Fibroblast of lung (primary cell): Measurements from ENCODE around the gene ZBTB45. TPM values are rescaled to one million over a fixed set of nuclear protein-coding genes. Genes with fewer than 3 reads are reported as not detected.

Source experiments
- DNase-seq, 2 donors: peaks; one replicate each; pipeline versions ENCODE4 v3.0.0 to v3.0.0-alpha.2; 2010; ENCODE audit warnings: low read depth in 2 of 2
- H2AFZ ChIP-seq: 2 replicates; pipeline ENCODE4 v1.5.1; 2012; ENCODE audit warnings: low read length, control low read depth, inconsistent platforms
- H3K27ac ChIP-seq: 2 replicates; pipeline ENCODE4 v1.5.1; 2011; ENCODE audit warnings: low read length, control low read depth; ENCODE audit not compliant: insufficient read depth
- H3K27me3 ChIP-seq: 2 replicates; pipeline ENCODE4 v1.5.1; 2011; ENCODE audit warnings: mild to moderate bottlenecking, low read length; ENCODE audit not compliant: control insufficient read depth, insufficient read depth
- H3K36me3 ChIP-seq: 2 replicates; pipeline ENCODE4 v1.5.1; 2011; ENCODE audit warnings: low read length; ENCODE audit not compliant: control insufficient read depth, insufficient read depth
- H3K4me1 ChIP-seq: 2 replicates; pipeline ENCODE4 v1.5.1; 2011; ENCODE audit warnings: low read length; ENCODE audit not compliant: control insufficient read depth, insufficient read depth; ENCODE audit errors: extremely low read depth
- H3K4me2 ChIP-seq: 2 replicates; pipeline ENCODE4 v1.5.1; 2011; ENCODE audit warnings: low read length, control low read depth; ENCODE audit not compliant: insufficient read depth; ENCODE audit errors: extremely low read depth
- H3K4me3 ChIP-seq, 4 experiments: fragments of 200-600 bp in 1 of 4; sonication (generic) in 1 of 4; replicated peaks in 1 of 4; 2 replicates each; pipeline ENCODE4 v1.5.1; 2011 to 2016; ENCODE audit warnings: low read length in 4 of 4, low read depth in 3 of 4, mild to moderate bottlenecking in 3 of 4, control low read depth in 2 of 4, inconsistent platforms in 1 of 4, mixed read lengths in 1 of 4; ENCODE audit not compliant: insufficient read depth in 1 of 4; ENCODE audit errors: control extremely low read depth in 1 of 4
- H3K79me2 ChIP-seq: 2 replicates; pipeline ENCODE4 v1.5.1; 2012; ENCODE audit warnings: mild to moderate bottlenecking, low read length, inconsistent platforms; ENCODE audit not compliant: control insufficient read depth, insufficient read depth
- H3K9ac ChIP-seq: 2 replicates; pipeline ENCODE4 v1.5.1; 2011; ENCODE audit warnings: mild to moderate bottlenecking, low read length, control low read depth; ENCODE audit not compliant: insufficient read depth
- H3K9me3 ChIP-seq: 2 replicates; pipeline ENCODE4 v1.5.1; 2012; ENCODE audit warnings: low read depth, low read length; ENCODE audit not compliant: control insufficient read depth, insufficient read depth
- H4K20me1 ChIP-seq: 2 replicates; pipeline ENCODE4 v1.5.1; 2011; ENCODE audit warnings: low read length; ENCODE audit not compliant: control insufficient read depth, insufficient read depth; ENCODE audit errors: extremely low read depth
- EZH2 ChIP-seq: IDR thresholded peaks from 2 replicates; pipeline ENCODE4 v1.5.1; 2012; ENCODE audit warnings: low read length, control low read depth, mild to moderate bottlenecking; ENCODE audit errors: missing control alignments
- polyA plus RNA-seq, 2 donors: library from polyadenylated mRNA; depleted of rRNA in 1 of 2; stranded (reverse) in 1 of 2; unstranded in 1 of 2; fragments of >200 nt; gene quantifications; 2 replicates each; pipeline ENCODE4 v1.2.1, GENCODE V29; 2011 to 2012; ENCODE audit warnings: missing spikeins in 1 of 2
- total RNA-seq: library from RNA; depleted of rRNA; stranded (reverse); fragments of >200 nt; gene quantifications from 2 replicates; pipeline ENCODE4 v1.2.1, GENCODE V29; 2014
- TF ChIP-seq, protein P1 (sequence below), 2 donors: IDR thresholded peaks in 1 of 2; conservative IDR thresholded peaks in 1 of 2; 1 replicate in 1 of 2; 2 replicates in 1 of 2; pipeline ENCODE4 v1.5.1; 2011 to 2012; ENCODE audit warnings: low read length in 2 of 2, control low read depth in 1 of 2, inconsistent platforms in 1 of 2, low read depth in 1 of 2, mild to moderate bottlenecking in 1 of 2

ZBTB45 gene
- total and polyA plus RNA-seq, 2 donors (not counting 1 experiment from before 2014, with no cell fraction given), result 3.1 to 5.9 TPM

DNA sequence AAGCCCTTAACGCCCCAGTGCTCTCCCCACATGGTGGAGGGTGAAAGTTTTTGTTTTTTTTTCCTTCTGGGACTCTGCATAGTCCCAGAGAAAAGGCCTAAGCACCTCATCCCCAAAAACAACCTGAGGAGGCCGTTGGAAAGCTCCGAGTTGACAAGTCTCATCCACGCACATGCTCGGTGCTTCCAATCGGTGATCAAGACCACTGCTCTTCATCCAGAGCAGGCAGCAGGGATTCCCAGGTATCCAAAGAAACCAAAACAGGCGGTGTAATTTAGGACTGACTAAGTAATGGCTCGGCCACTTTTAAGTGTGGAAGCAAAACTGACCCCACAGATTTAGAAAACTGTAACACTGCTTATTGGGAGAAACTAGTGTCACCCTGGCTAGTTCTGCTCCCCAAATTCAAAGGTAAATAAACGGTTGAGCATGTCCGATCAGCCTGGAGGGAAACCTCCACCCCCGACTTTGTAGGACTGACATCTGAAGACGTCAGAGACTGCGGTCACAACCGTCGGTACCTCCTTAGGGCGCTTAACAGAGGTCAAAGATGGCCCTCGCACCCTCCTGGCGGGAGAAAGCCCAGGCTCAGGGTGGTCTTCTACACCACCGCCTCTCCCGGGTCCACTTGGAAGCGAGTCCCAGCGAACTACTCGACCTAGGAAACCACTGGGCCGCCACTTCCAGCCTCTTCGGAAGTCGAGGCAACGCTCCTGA is 44.5 kb downstream of the ZBTB45 start:
- Histone ChIP-seq H3K36me3 (peaks cover 12% of the 10 kb centered on the region), H3K4me3 (peak overlapping the region; percentile 59 to 75 (median 68)), H2AFZ (peak overlapping the region; percentile 58), H3K9ac (peak overlapping the region; percentile 88), H3K27ac (peak overlapping the region; percentile 98), H3K27me3 (no peaks in the 10 kb centered on the region), H3K4me2 (peak overlapping the region; percentile 61), H3K4me1 (peaks cover 18% of the 10 kb centered on the region), H3K9me3 (no peaks in the 10 kb centered on the region), H3K79me2 (no peaks in the 10 kb centered on the region), H4K20me1 (no peaks in the 10 kb centered on the region)
- no peak for DNase-seq
- TF ChIP-seq, protein P1, sequence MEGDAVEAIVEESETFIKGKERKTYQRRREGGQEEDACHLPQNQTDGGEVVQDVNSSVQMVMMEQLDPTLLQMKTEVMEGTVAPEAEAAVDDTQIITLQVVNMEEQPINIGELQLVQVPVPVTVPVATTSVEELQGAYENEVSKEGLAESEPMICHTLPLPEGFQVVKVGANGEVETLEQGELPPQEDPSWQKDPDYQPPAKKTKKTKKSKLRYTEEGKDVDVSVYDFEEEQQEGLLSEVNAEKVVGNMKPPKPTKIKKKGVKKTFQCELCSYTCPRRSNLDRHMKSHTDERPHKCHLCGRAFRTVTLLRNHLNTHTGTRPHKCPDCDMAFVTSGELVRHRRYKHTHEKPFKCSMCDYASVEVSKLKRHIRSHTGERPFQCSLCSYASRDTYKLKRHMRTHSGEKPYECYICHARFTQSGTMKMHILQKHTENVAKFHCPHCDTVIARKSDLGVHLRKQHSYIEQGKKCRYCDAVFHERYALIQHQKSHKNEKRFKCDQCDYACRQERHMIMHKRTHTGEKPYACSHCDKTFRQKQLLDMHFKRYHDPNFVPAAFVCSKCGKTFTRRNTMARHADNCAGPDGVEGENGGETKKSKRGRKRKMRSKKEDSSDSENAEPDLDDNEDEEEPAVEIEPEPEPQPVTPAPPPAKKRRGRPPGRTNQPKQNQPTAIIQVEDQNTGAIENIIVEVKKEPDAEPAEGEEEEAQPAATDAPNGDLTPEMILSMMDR (conservative IDR thresholded peaks at IDR 0.05 in 1 of 2, IDR thresholded peaks at IDR 0.05 in 1 of 2; ENCODE audit: low read depth in 1 of 2, low read length in 2 of 2), result no peak
- TF ChIP-seq EZH2, result no peak

DNA sequence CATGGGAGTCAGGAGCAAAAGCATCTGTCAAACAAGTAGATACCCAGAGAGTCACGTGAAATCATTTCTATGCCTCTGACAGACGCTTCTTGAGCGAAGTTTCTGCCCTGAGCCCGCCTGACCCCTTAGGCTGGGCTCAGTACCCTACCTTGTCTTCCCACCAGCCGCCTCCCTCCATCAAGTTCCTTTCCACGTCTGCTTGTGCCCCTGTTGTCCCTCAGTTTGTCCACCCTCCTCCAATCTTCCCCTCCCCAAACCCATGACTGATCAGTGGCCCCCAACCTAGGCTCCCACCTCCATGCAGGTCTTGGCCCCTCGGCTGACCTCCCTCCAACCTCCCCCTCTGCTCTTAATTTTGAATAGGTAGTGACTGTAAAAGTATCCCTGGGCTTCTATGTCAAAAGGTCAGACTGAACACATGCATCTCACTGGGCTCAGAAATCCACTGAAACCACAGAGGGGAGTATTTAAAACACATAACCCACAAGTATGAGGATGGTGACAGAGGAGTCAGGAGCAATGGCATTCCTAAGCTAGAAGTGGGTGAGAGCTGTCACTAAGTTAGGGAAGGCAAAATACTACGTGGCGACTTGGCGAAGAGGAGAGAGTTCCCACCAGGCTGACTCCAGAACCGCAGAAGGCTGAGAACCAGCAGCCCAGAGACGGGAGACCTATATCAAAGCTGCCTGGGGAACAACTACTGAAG is 45.2 kb downstream of the ZBTB45 start:
- H3K9me3 ChIP-seq, result no peaks in the 10 kb centered on the region
- H3K4me3 ChIP-seq, result no peak overlapping the region
- H3K4me2 ChIP-seq, result no peak overlapping the region
- no peak overlapping the region for H2AFZ ChIP-seq
- peaks cover 16% of the 10 kb centered on the region for H3K36me3 ChIP-seq
- no peaks in the 10 kb centered on the region for H4K20me1 ChIP-seq
- DNase-seq, result peak; percentile 61 to 90
- no peaks in the 10 kb centered on the region for H3K27me3 ChIP-seq
- H3K4me1 ChIP-seq, result peaks cover 18% of the 10 kb centered on the region
- TF ChIP-seq, protein P1 (conservative IDR thresholded peaks at IDR 0.05 in 1 of 2, IDR thresholded peaks at IDR 0.05 in 1 of 2; ENCODE audit: low read depth in 1 of 2, low read length in 2 of 2), result no peak
- TF ChIP-seq EZH2, result no peak
- H3K9ac ChIP-seq, result no peak overlapping the region
- no peaks in the 10 kb centered on the region for H3K79me2 ChIP-seq
- H3K27ac ChIP-seq, result peak overlapping the region; percentile 98

DNA sequence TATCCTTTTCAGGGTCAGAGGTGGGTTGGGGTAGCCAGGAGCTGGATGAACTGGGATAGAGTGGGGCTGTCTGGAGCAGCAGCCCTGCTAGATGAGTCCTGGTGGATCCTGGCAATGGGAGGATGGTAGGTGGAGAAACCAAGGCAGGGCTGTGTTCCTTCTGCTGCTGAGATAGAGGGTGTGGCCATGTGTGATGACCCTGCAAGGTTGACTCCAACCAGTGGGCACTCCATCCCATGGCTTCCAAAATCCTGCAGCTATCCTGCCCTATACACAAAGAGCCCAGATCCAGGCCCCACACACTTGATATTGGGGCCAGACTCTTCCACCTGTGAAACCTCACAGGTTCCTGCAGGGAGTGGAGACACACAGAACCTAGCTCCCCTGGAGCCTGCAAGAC is 45.8 kb downstream of the ZBTB45 start:
- TF ChIP-seq, protein P1 (conservative IDR thresholded peaks at IDR 0.05 in 1 of 2, IDR thresholded peaks at IDR 0.05 in 1 of 2; ENCODE audit: low read depth in 1 of 2, low read length in 2 of 2), result no peak
- no peak for TF ChIP-seq EZH2
- Histone ChIP-seq H3K36me3 (peaks cover 17% of the 10 kb centered on the region), H4K20me1 (no peaks in the 10 kb centered on the region), H3K4me2 (no peak overlapping the region), H3K9me3 (no peaks in the 10 kb centered on the region), H2AFZ (no peak overlapping the region), H3K27me3 (no peaks in the 10 kb centered on the region), H3K4me3 (no peak overlapping the region), H3K4me1 (peaks cover 18% of the 10 kb centered on the region), H3K27ac (no peak overlapping the region), H3K79me2 (peaks cover 2% of the 10 kb centered on the region), H3K9ac (no peak overlapping the region)
- no peak for DNase-seq
